NCI-H345 (cell line): ENCODE measurements around the gene COL5A3.
"Not testable (repeated sequence)": the region's sequence is repeated elsewhere in the genome, so short reads cannot be mapped to it uniquely, and the experiment has no call there.

Experiments used
- DNase-seq: peaks from one replicate; lab custom pipeline; 2025; lab: John Stamatoyannopoulos, UW

COL5A3 gene

GRCh38 chr19:9970481-9970880 lies 39.8 kb downstream of the COL5A3 start:
- DNase-seq = no peak

GRCh38 chr19:9969688-9969975 lies 40.7 kb downstream of the COL5A3 start:
- no peak for DNase-seq

- DNase-seq = no peak
Observed at GRCh38 chr19:9968820-9969687, 41.2 kb downstream of the COL5A3 start.

GRCh38 chr19:9967326-9967725 lies 43.0 kb downstream of the COL5A3 start:
- DNase-seq = no peak

GRCh38 chr19:9966448-9966847 lies 43.9 kb downstream of the COL5A3 start:
- no peak for DNase-seq

GRCh38 chr19:9966024-9966423 lies 44.3 kb downstream of the COL5A3 start:
- DNase-seq = no peak

- DNase-seq = no peak
Observed at GRCh38 chr19:9962623-9963290, 47.5 kb downstream of the COL5A3 start.

GRCh38 chr19:9961103-9961502 lies 49.2 kb downstream of the COL5A3 start:
- no peak for DNase-seq

- DNase-seq = no peak
Observed at GRCh38 chr19:9958379-9958821, 51.9 kb downstream of the COL5A3 start.

GRCh38 chr19:9956956-9957355 lies 53.3 kb downstream of the COL5A3 start:
- no peak for DNase-seq

GRCh38 chr19:9953802-9954542 lies 56.3 kb downstream of the COL5A3 start:
- DNase-seq = no peak

- DNase-seq = no peak
Observed at GRCh38 chr19:9952276-9952675, 58.0 kb downstream of the COL5A3 start.

- no peak for DNase-seq
Observed at GRCh38 chr19:9947441-9947840, 62.9 kb downstream of the COL5A3 start.

- DNase-seq = not testable (repeated sequence)
Observed at GRCh38 chr19:9946528-9947125, 63.7 kb downstream of the COL5A3 start.

GRCh38 chr19:9945319-9945966 lies 64.9 kb downstream of the COL5A3 start:
- DNase-seq = no peak

GRCh38 chr19:9943744-9944143 lies 66.6 kb downstream of the COL5A3 start:
- no peak for DNase-seq

- DNase-seq = no peak
Observed at GRCh38 chr19:9941671-9942070, 68.6 kb downstream of the COL5A3 start.

- DNase-seq = no peak
Observed at GRCh38 chr19:9941231-9941630, 69.1 kb downstream of the COL5A3 start.

- no peak for DNase-seq
Observed at GRCh38 chr19:9940778-9941177, 69.5 kb downstream of the COL5A3 start.

GRCh38 chr19:9939301-9939913 lies 70.9 kb downstream of the COL5A3 start:
- DNase-seq = no peak

GRCh38 chr19:9937001-9937411 lies 73.3 kb downstream of the COL5A3 start:
- DNase-seq = no peak
